ENCODE measurements around the gene PLEK. TPM values are rescaled to one million over a fixed set of nuclear protein-coding genes. Genes with fewer than 3 reads are reported as not detected.
"Not testable (repeated sequence)": the region's sequence is repeated elsewhere in the genome, so short reads cannot be mapped to it uniquely, and the experiment has no call there.

Gene PLEK
- polyA plus RNA-seq, 1 donor from 2014 or later = 110 TPM

GRCh38 chr2:68341583-68341982 is 23.5 kb upstream of the PLEK start:
- Mint-ChIP-seq H3K9me3 (peaks cover 0 to 2% (median 2%) of the 10 kb centered on the region in 3 donors), H3K4me1 (peaks cover 2 to 5% (median 3%) of the 10 kb centered on the region in 3 donors), H3K36me3 (peaks cover 2% of the 10 kb centered on the region), H3K4me3 (no peak overlapping the region), H3K27ac (no peak overlapping the region), H3K27me3 (peaks cover 10% of the 10 kb centered on the region)

GRCh38 chr2:68342470-68342869 is 22.6 kb upstream of the PLEK start:
- Mint-ChIP-seq H3K4me1 (peaks cover 2 to 5% (median 3%) of the 10 kb centered on the region in 3 donors), H3K27me3 (peaks cover 16% of the 10 kb centered on the region), H3K4me3 (no peak overlapping the region), H3K27ac (no peak overlapping the region), H3K9me3 (peaks cover 0 to 2% (median 2%) of the 10 kb centered on the region in 3 donors), H3K36me3 (no peaks in the 10 kb centered on the region)

GRCh38 chr2:68344031-68344430 is 21.1 kb upstream of the PLEK start:
- Mint-ChIP-seq H3K27me3 (peaks cover 13% of the 10 kb centered on the region), H3K9me3 (peaks cover 0 to 4% (median 0%) of the 10 kb centered on the region in 3 donors), H3K4me1 (peaks cover 2 to 5% (median 3%) of the 10 kb centered on the region in 3 donors), H3K36me3 (no peaks in the 10 kb centered on the region), H3K27ac (no peak overlapping the region), H3K4me3 (no peak overlapping the region)

- H3K4me3 Mint-ChIP-seq = no peak overlapping the region
- H3K27ac Mint-ChIP-seq = no peak overlapping the region
- peaks cover 3% of the 10 kb centered on the region for H3K36me3 Mint-ChIP-seq
- peaks cover 13% of the 10 kb centered on the region for H3K27me3 Mint-ChIP-seq
- H3K4me1 Mint-ChIP-seq = peaks cover 2 to 5% (median 3%) of the 10 kb centered on the region in 3 donors
- H3K9me3 Mint-ChIP-seq = peaks cover 0 to 6% (median 0%) of the 10 kb centered on the region in 3 donors
Observed at GRCh38 chr2:68345129-68345875, 19.8 kb upstream of the PLEK start.

- not testable (repeated sequence) for H3K36me3 Mint-ChIP-seq, H3K27me3 Mint-ChIP-seq, H3K4me1 Mint-ChIP-seq
Observed at GRCh38 chr2:68349091-68349490, 16.0 kb upstream of the PLEK start.

GRCh38 chr2:68351997-68352396 is 13.1 kb upstream of the PLEK start:
- peaks cover 3% of the 10 kb centered on the region for H3K27me3 Mint-ChIP-seq
- H3K4me3 Mint-ChIP-seq = no peak overlapping the region
- H3K9me3 Mint-ChIP-seq = peaks cover 0 to 6% (median 0%) of the 10 kb centered on the region in 3 donors
- H3K36me3 Mint-ChIP-seq = peaks cover 3% of the 10 kb centered on the region
- H3K27ac Mint-ChIP-seq = no peak overlapping the region
- peaks cover 0 to 5% (median 3%) of the 10 kb centered on the region in 3 donors for H3K4me1 Mint-ChIP-seq

More at GRCh38 chr2:68349091-68349490, 16.0 kb upstream of the PLEK start:
- H3K9me3 Mint-ChIP-seq, H3K4me3 Mint-ChIP-seq, H3K27ac Mint-ChIP-seq: not testable (repeated sequence)

GRCh38 chr2:68352651-68353391 is 12.3 kb upstream of the PLEK start:
- Mint-ChIP-seq H3K4me1 (peaks cover 5 to 7% (median 6%) of the 10 kb centered on the region in 3 donors), H3K27me3 (no peaks in the 10 kb centered on the region), H3K36me3 (peaks cover 3% of the 10 kb centered on the region), H3K27ac (peak overlapping the region in 1 of 3 donors; percentile 25), H3K9me3 (peaks cover 0 to 6% (median 0%) of the 10 kb centered on the region in 3 donors), H3K4me3 (no peak overlapping the region)

GRCh38 chr2:68356599-68357239 is 8.4 kb upstream of the PLEK start:
- peak overlapping the region in 1 of 3 donors; percentile 27 for H3K27ac Mint-ChIP-seq
- H3K36me3 Mint-ChIP-seq = no peaks in the 10 kb centered on the region
- H3K27me3 Mint-ChIP-seq = no peaks in the 10 kb centered on the region
- peaks cover 11 to 12% (median 11%) of the 10 kb centered on the region in 3 donors for H3K4me1 Mint-ChIP-seq
- H3K9me3 Mint-ChIP-seq = no peaks in the 10 kb centered on the region
- H3K4me3 Mint-ChIP-seq = no peak overlapping the region

GRCh38 chr2:68357605-68358337 is 7.3 kb upstream of the PLEK start:
- Mint-ChIP-seq H3K4me3 (peak overlapping the region in 1 of 4 donors; percentile 21), H3K4me1 (peaks cover 19 to 22% (median 22%) of the 10 kb centered on the region in 3 donors), H3K36me3 (no peaks in the 10 kb centered on the region), H3K27me3 (no peaks in the 10 kb centered on the region), H3K9me3 (no peaks in the 10 kb centered on the region), H3K27ac (peak overlapping the region in 1 of 3 donors; percentile 67)

- no peak overlapping the region for H3K27ac Mint-ChIP-seq
- peaks cover 37 to 40% (median 39%) of the 10 kb centered on the region in 3 donors for H3K4me1 Mint-ChIP-seq
- no peaks in the 10 kb centered on the region for H3K9me3 Mint-ChIP-seq
- no peak overlapping the region for H3K4me3 Mint-ChIP-seq
- H3K27me3 Mint-ChIP-seq = no peaks in the 10 kb centered on the region
- peaks cover under 1% of the 10 kb centered on the region for H3K36me3 Mint-ChIP-seq
Observed at GRCh38 chr2:68359889-68360288, 5.2 kb upstream of the PLEK start.

GRCh38 chr2:68362069-68362468 is 3.0 kb upstream of the PLEK start:
- Mint-ChIP-seq H3K27ac (peak overlapping the region; percentile 94 to 97 (median 95)), H3K4me3 (peak overlapping the region; percentile 83 to 96 (median 86)), H3K9me3 (no peaks in the 10 kb centered on the region), H3K36me3 (peaks cover 4% of the 10 kb centered on the region), H3K4me1 (peaks cover 36 to 45% (median 40%) of the 10 kb centered on the region in 3 donors), H3K27me3 (no peaks in the 10 kb centered on the region)

- H3K36me3 Mint-ChIP-seq = peaks cover 4% of the 10 kb centered on the region
- peak overlapping the region; percentile 83 to 96 (median 86) for H3K4me3 Mint-ChIP-seq
- no peaks in the 10 kb centered on the region for H3K9me3 Mint-ChIP-seq
- H3K4me1 Mint-ChIP-seq = peaks cover 42 to 46% (median 44%) of the 10 kb centered on the region in 3 donors
- no peaks in the 10 kb centered on the region for H3K27me3 Mint-ChIP-seq
- H3K27ac Mint-ChIP-seq = peak overlapping the region; percentile 94 to 97 (median 95)
Observed at GRCh38 chr2:68362749-68363148, 2.3 kb upstream of the PLEK start.

- no peaks in the 10 kb centered on the region for H3K27me3 Mint-ChIP-seq
- peaks cover 0 to 1% (median 0%) of the 10 kb centered on the region in 3 donors for H3K9me3 Mint-ChIP-seq
- H3K36me3 Mint-ChIP-seq = peaks cover 4% of the 10 kb centered on the region
- peak overlapping the region; percentile 96 to 100 (median 98) for H3K4me3 Mint-ChIP-seq
- H3K27ac Mint-ChIP-seq = peak overlapping the region; percentile 94 to 96 (median 95)
- H3K4me1 Mint-ChIP-seq = peaks cover 46 to 49% (median 47%) of the 10 kb centered on the region in 3 donors
Observed at GRCh38 chr2:68363721-68364120, 1.4 kb upstream of the PLEK start.

GRCh38 chr2:68366083-68366560 is 1.0 kb downstream of the PLEK start:
- H3K9me3 Mint-ChIP-seq = peaks cover 0 to 2% (median 0%) of the 10 kb centered on the region in 3 donors
- H3K4me3 Mint-ChIP-seq = peak overlapping the region; percentile 96 to 100 (median 98)
- H3K27ac Mint-ChIP-seq = peak overlapping the region; percentile 94 to 96 (median 95)
- peaks cover 9% of the 10 kb centered on the region for H3K36me3 Mint-ChIP-seq
- no peaks in the 10 kb centered on the region for H3K27me3 Mint-ChIP-seq
- H3K4me1 Mint-ChIP-seq = peaks cover 60 to 65% (median 62%) of the 10 kb centered on the region in 3 donors

Data from IgD-negative memory B cell (primary cell).